Measurements from ENCODE around the gene MOSPD3.

DNA sequence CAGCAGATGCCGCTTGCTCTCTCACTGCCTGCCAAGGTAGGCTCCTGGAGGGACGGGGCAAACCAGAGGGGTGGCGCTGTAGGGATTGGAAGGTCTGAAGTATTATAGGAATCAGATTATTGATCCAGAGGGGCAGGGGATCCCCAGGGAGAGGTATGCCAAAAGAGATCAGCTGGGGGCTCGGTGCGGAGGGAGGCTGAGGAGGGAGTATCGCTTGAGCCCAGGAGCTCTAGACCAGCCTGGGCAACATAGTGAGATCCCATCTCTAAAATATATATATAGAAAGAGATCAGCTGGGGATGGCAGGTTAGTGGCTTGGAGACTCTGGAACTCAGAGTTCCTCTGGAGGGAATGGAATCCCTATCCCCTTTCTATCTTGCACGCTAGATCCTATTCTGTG is 17.2 kb upstream of the MOSPD3 start:
- TF ChIP-seq CTCF (IDR thresholded peaks at IDR 0.05; ENCODE audit: insufficient read depth, low read length, poor library complexity, severe bottlenecking) (no peak), EZH2phosphoT487 (conservative IDR thresholded peaks at IDR 0.05; ENCODE audit: low read length) (no peak)
